Activated CD4-positive, alpha-beta T cell treated with anti-CD3 and anti-CD28 coated beads, Interleukin-2, amount 50 U/mL, for 4 hours (primary cell): ENCODE results near the gene ADAMTS12.

ENCODE experiments used
- DNase-seq, 2 experiments: peaks; one replicate each; pipeline ENCODE4 v3.0.0-alpha.2; 2020

The ADAMTS12 gene

DNA sequence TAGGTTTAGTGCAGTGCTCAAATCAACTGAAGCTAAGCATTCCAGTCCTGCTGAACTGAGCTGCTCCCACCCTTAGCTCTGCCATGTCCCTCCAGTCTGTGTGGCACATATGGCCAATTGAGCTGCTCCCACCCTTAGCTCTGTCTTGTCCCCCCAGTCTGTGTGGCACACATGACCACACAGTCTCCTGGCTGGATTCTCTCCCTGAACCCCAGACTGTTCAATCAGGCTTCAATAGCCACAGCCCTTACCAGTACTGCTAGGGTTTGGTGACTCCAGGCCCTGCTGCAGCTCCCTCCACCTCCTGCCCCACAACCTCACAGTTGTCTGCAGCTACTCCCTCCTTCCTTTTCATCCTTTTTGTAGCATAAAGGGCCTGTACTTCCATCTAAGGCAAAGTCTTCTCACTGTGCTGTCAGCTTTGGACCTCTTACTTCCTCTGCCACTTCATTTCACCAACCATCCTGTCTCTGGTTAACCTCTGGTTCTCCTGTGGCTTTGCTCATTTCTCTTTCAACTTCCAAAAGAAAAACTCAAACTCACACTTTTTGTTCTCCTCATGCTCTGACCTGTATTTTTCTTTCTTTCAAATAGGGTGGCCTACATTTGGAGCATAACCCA is 50.8 kb downstream of the ADAMTS12 start:
- no peak for DNase-seq

DNA sequence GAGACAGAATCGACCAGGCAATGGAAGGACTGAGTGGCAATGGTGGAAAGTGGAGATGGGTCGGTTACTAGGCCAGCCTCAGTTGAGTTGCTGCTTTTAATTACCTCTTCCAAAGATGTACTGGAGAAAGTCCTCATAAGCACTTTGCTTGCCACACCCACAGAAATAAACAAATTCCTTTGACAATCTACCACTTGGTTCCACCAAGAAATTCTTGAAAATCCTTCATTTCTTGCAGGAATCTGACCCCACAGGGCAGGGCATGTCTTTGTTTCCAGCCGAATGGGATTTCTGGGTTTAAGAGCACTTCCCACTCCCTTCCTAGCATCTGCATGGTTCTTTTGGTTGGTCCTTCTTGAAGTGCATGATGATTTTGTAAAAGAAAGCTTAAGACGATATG is 54.5 kb downstream of the ADAMTS12 start:
- no peak for DNase-seq

DNA sequence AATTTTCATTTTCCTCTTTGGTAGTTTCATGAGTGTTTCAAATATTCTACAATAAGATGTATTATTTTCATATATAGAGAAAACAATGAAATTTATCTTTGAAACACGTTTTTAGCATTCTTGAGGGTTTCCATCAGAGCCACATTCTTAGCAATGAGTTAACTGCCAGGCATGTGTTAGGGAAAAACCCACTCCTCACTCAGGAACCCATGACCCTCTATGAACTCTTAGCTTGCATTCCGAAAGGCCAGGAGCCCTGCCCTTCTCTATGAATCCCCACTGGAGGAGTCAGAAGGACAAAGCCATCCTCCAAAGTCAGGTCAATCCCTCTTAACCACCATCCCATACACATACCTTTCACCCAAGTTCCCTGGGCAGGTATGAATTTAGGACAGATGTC is 57.5 kb downstream of the ADAMTS12 start:
- no peak for DNase-seq

DNA sequence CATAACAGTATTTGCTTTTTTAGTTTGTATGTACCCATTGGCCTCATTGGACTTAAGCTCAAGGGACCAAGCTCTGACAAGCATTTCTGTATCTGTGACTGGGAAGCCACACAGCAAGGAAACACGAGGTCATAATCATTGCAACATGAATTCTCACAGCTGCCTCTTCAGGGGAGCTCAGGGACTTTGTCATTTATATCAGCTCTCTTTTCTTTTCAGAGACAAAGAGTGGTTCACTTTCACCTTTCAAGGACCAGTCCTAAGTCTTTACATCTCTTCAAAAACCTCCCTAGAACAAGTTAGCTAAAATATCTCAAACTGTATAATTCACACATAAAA is 58.6 kb downstream of the ADAMTS12 start:
- no peak for DNase-seq

DNA sequence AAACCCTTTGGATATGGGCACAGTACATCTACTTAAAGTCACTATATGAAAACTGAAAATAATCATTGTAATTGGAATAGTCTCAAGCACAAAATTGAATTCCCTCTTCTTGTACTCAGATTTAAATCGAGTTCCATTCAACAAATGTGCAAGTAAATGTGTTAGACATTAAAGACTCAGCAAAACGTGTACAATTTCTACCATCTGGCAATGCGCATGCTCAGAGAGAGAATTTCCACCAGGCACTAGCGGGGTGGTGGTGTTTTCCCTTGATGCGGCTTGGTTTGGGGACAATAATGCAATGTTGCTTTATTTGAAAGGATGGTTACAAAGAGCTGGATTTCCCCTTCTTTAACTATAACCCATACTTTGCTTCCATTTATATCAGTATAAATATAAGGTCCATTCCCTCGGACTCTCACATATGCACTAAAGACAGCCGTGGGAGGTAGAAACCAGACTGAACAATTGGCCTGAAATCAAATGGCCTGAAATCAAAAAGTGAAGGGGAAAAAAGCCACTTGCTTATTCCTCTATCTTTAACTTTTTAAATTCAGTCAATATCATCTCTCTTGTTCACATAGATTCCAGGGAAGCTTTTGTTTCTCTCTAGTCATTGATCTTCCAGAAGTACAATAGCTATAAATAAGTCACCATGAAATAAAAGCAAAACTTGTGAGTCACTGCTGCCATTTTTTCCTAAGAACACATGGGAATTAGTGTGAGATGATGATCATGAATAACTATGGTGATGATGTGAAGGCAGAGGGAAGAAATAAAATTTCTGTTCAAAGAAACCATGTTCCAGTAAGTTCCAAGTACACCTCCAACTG is 59.2 kb downstream of the ADAMTS12 start:
- no peak for DNase-seq

DNA sequence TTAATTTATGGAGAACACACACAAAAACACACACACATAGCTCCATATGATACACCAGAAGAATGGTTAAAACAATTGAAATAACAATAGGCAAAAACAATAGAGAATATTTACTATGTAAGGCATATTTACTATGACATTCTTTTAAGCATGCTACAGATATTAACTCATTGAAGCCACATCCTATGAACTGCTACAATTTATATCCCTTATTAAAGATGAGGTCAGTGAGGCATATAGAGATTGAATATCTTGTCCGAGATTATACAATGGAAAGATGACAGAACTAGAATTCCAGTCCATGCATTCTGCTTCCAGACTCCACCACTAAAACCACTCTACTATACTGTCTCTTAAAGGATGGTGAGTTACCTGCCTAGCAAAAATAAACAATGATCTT is 60.7 kb downstream of the ADAMTS12 start:
- DNase-seq: no peak

DNA sequence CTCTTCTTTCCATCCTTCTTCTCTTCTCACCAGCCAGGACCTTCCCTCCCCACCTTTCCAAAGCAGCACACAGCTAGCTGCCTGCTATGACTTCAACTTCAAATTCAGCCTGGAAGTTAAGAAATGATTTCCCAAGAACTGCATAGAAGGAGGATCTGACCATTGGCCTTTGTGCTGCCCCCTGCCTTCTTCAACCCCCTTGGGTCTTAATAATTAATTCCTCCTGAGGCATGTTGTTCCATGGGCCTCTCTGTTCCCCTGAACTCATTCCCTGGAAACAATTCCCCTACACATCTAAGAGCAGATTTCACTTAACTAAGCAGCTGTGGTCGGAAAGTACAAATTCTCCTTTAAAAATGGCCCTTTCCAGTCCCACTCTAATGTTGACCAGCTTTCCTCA is 62.4 kb downstream of the ADAMTS12 start:
- no peak for DNase-seq

DNA sequence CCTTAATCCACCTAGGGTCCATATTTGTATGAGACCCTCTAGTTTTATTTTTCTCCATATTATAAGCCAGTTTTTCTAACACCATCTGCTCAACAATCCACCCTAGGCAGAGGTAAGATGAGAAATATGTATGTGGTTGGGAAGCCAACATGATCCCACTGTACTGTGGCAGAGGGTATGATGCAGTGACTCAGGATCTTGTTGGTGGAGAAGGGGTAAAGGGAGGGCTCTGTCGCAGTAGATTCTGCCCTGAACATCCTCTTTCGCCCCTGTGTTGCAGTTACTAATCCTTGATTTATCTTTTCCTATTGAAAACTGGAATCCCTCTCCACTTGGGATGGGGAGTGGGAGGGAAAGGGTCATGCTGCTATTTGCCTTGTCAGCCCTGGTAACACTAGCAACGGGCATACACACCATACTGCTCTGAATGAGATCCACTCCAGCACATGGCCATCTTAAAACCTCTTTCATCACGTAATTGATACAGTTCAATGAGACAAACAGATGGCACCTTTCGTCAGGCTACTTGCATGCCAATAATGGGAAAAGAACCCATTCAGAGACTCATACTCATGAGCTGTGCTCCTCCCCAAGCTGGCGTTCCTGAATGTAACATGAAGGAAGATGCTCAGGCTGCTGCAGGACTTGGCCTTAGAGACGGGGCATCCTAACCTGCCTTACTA is 63.0 kb downstream of the ADAMTS12 start:
- no peak for DNase-seq

DNA sequence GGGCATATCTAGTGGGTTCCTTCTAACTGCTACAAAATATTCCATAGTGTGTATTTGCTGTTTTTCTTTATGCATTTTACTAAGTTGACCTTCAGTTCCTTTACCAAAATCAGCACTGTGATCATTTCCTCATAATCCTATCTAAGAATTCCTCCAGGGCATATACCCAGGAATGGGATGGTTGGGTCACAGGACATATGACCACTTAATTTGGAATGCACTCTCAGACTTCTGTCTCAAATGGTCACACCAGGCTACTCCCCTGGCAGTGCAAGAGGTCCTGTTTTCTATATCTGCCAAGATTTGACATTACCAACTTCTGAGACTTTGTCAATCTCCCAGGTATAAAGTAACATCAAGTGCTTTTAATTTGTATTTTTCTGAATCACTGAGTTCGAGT is 63.9 kb downstream of the ADAMTS12 start:
- DNase-seq: no peak

DNA sequence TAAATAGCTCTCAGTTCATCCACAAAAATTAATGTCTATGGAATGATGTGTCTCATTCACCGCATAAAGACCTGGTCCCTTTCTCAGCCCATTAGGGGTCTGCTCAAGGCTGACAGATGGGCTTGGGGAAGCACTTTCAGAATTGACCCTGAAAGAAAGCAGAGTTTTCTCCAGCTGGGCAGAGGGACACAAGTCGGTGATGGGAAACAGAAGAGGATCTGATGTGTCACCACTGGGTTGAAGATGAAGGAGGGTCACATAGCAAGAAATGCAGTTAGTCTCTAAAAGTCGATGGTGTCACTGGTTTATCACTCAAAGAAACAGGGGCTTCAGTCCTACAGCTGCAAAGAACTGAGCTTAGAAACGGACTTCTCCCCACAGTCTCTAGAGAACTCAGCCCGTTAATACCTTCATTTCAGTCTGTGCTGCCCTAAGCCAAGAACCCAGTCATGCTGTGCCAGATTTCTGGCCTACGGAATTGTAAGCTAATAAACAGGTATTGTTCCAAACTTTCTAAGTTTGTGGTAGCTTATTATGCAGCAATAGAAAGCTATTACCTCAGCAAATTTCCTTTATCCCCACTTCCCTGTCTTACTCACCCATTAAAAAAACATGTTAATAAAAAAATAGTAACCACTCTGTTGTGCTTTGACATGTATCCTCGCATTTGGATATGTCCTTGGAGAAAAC is 64.6 kb downstream of the ADAMTS12 start:
- DNase-seq: no peak

DNA sequence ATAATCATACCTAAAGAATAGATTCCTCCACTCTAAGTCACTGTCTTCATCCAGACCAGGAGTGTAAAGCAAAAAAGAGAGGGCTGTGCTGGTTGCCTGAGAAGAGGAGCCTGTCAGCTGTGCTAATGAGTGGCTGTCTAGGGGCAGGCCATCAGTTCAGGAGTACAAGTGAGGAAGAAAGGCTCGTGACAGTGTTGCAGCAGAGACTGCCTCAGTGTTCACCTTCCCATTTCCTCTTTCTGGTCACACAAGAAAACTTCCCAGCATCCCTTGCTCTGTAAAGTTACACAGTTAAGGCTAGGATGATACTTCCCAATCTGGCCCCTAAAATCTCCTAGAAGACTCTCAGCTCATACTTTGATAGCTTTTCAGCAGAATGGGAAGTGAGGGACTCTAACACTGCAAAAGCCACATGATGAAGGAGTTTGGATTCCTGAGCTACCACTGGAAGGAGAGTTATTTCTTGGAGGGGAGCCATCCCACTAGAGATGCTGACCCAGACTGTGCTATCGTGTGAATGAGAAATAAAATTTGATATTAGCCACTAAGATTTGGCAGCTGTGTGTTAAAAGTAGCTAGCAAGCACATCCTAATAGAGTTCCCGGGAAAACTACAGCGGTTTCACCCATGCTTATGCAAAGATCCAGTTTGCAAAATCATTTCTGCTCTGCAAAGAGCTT is 67.1 kb downstream of the ADAMTS12 start:
- no peak for DNase-seq

DNA sequence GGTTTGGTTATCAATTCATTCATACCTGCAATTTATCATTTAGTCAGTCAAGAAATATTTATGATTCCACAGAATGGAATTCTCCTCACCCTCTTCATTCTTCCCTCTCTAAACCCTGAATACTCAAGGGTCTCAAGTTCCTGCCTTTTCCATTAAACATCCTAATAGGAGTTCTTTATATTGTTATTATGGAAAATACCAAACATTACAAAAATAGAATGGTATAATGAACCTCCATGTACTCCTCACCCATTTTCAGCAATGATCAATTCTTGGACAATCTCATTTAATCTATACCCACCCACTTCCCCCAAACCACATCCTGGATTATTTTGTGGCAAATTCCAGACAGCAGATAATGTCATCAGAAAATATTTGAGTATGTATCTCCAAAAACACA is 74.5 kb downstream of the ADAMTS12 start:
- no peak for DNase-seq

DNA sequence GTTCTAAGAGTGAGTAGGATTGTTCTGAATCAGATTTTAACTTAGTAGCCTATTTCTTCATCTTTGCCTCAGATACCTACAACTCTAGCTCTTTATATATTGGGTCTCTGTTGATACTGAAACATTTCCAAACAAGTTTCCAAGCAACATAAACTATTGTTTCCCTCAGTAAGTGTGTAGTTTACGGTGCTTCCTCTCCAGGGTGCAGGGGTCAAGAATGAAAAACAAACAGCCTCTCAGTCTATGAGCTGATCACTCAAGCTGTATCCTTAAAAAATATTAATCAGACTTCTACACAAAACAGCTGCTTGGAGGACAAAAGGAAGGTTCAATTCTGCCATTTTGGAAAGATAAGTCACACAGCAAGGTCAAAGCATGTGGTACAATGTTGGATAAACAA is 75.0 kb downstream of the ADAMTS12 start:
- DNase-seq: no peak

DNA sequence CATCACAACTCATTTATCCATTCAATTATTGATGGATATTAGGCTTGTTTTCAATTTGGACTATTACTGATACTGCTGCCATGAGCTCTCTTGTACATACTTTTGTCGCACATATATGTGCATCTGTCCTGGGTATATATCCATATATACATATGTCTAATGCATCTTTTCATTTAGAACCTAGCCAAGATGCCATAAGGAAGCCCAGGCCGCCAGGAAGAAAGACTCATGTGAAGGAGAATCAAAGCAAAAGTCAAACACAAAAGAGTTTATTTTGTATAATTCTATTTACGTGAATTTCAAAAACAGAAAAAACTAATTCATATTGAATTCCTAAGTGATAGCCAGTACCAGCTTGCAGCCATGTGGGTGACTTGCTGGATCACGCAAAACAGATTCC is 79.0 kb downstream of the ADAMTS12 start:
- DNase-seq: no peak

DNA sequence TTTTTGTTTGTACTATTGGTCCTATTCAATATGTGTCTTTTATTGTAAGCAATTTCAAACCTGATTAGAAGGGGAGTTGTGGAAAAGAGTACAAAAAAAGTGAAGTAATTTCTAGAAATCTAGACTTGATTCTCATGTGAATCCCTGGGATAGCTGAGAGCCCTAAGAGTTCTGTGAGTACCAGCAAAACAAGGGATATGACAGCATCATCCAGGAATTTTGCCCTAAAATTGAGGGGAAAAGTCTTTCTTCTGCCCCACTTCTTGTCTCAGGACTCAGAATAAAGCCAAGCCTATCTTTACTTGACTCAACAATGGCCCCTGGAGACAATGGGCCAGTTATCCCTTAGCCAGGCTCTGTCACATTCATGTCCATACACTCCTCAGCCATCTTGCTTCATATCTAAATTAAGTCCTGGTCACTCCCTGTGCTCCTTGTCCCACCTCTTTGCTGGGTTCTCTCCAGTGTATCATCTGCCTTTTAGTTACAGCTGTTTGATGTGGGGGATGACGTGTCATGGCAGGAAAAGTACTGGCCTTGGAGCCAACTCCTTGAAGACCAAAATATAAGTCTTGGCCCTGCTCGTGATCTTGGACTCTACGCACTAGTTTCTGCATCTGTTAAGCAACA is 81.2 kb downstream of the ADAMTS12 start:
- no peak for DNase-seq

DNA sequence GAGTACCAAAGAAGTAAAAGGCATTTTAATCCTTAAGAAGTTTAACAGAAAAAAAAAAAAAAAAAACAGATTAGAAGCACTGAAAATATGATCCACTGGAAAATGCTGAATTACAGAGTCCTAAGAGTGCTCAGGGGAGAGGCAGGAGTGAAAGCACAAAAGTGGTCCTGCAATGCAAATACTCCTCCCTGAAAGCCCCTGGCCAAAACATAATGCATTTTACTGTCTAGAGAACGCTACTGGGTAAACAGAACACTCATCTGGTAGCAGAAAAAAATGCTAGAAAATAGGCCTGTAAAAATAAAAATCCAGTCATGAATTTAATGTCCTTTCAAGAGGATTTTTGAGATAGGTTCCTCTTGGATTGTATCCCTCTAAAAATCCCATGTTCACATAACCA is 81.9 kb downstream of the ADAMTS12 start:
- no peak for DNase-seq

DNA sequence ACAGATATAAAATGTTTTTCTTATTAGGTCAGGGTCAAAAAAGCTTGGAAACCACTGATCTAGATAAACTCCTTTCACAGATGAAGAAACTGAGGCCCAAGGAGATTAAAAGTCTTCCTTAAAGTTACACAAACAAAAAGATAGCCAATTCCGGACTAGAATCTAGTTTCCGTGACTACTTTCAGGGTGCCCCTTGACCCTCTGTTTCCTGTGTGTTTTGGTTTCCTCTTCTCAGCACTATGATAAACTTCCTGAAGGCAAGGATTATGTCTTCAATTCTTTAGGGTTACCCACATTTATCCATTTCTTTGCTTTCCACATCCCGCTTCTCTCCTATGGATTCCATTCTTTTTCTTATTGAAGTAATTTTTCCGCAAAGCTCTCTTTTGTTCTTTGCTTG is 83.1 kb downstream of the ADAMTS12 start:
- no peak for DNase-seq

DNA sequence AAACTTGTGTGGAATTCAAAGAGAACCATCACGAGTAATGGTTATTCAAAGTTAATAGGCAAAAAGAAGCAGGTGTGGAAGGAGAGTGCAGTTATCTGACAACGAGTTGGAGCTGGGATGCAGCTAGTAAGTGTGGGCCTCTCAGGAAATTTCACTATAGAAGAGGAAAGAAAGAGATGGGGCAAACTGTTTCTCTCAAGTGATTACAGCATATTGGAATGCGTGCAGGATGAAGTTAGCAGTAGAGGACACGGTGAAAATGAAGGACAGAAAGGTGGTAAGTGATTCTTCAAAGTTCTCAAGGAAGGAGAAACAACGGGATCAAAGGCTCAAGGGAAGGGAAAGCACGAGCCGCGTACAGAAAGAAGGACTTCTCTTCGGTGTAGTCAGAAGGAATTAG is 84.0 kb downstream of the ADAMTS12 start:
- DNase-seq: no peak

DNA sequence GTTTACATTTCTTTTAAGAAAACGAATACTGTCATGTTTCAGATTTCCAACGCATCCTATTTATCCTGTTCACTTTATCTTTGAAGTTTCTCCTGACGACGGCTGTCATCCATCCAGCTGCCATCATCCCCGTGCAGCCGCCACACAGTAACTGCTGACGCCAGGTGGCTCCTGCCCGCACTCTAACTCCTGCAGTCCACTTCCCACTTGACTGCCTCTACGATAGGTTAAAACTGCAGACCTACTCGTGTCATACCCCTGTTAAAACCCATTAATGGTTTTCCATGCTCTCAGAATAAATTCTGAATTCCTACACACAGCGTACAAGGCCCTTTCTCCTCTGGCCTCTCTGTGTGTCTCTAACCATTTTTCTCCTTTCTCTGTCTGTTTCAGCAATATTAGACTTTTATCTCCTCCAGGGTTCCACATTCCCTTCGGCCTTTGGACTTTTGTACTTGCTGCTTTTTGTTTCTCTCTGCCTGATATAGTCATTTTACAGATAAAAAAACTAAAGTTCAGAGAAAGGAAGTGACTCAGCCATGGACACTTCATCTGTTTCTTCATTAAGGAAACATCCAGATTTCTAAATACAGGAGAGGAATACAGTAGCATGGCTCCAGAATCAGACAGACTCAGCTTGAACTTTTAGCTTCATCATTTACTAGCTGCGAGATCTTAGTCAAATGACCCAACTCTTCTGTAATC is 84.9 kb downstream of the ADAMTS12 start:
- no peak for DNase-seq

DNA sequence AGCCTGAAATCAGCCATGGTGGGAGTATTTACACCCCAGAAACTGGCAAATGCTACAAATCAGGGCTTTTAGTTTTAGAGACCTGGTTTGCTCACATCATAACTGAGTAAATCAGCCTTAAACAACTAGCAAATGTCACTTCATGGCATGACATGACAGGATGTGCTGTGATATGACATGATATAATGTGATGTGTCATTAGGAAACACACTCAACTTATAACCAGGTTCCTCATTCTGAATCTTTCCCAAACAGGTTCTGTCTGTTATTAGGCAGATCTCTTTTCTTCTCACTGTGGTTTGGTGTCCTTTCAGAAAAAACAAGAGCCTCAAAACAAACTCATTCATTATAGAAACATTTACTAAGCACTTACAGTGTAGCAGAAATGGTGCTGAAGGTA is 90.5 kb downstream of the ADAMTS12 start:
- DNase-seq: no peak

DNA sequence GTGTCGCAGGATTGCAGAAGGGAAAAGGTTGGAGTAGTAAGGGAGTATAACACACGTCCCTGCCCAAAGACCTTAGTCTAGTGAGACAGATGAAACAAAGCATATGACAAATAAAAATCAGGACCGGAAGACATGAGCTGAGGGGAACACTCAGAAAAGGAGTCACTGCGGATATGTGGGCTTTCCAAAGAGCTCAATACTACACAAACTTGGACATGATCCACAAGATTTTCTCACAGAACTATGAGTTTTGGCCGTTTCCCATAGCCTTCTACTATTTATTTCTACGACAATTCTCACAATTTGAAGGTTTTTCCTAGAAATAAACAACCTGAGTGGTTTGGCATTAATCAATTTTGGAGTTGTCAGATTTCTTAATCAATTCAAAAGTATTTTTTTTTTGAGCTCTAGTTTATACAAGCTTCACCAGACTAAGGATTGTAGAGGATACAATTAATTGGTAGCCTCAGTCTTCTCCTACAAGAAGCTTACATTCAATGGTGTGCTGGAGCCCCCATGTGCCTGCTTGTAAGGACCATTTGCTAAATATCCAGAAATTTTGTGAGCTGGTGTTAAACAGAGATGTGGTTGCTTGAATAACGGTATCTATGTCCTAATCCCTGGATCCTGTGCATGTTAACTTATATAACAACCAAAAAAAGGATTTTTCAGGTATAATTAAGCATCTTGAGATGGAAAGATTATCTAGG is 91.4 kb downstream of the ADAMTS12 start:
- DNase-seq: no peak
